Right lobe of liver (tissue), 4 donors: ENCODE measurements around the gene GAB1.

ENCODE experiments used
- POLR2A ChIP-seq: fragments of 450-650 bp; IDR thresholded peaks from one replicate; pipeline ENCODE4 v1.6.1; 2017; ENCODE audit warnings: antibody characterized with exemption, mild to moderate bottlenecking
- TF ChIP-seq, protein P1 (sequence below), 4 donors: fragments of 200-600 bp in 3 of 4; fragments of 450-650 bp in 1 of 4; IDR thresholded peaks; one replicate each; pipeline versions ENCODE4 v1.5.1 to v1.8.0; 2016 to 2022; ENCODE audit warnings: antibody characterized with exemption in 4 of 4, mild to moderate bottlenecking in 2 of 4
- donor health status: DM: no; HTN: no; CAD: no.
- donor health status: DM: no; HTN: no; CAD: no.
- donor health status: DM: no; HTN: yes; CAD: no.

DNA sequence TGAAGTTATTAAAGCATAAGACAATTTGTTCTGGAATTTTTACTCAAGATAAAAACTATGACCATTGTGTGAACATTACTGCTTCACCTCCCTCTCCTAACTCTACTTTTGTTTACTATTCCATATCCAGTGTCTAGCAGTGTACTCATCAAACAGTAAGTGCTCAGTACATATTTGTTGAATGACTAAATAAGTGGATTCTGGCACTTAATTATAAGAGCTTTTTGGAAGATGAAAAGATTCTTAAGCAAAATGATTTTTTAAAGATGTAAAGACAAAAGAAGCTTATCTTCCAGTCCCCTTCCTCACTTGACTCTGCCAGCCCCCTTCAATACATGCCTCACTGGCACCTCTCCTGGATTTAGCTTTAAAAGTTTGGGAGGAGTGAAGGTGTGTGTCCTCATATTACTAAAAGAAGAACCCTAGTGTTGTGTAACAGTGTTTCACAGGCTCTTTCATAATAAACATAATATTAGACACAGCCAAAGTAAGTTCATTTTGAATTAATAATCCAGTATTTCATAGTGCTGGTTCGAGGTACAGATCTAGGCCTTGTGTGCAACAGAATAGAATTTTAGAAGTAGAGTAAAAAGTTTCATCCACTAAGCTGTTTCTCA, 53.0 kb downstream of the GAB1 start:
- TF ChIP-seq, protein P1, sequence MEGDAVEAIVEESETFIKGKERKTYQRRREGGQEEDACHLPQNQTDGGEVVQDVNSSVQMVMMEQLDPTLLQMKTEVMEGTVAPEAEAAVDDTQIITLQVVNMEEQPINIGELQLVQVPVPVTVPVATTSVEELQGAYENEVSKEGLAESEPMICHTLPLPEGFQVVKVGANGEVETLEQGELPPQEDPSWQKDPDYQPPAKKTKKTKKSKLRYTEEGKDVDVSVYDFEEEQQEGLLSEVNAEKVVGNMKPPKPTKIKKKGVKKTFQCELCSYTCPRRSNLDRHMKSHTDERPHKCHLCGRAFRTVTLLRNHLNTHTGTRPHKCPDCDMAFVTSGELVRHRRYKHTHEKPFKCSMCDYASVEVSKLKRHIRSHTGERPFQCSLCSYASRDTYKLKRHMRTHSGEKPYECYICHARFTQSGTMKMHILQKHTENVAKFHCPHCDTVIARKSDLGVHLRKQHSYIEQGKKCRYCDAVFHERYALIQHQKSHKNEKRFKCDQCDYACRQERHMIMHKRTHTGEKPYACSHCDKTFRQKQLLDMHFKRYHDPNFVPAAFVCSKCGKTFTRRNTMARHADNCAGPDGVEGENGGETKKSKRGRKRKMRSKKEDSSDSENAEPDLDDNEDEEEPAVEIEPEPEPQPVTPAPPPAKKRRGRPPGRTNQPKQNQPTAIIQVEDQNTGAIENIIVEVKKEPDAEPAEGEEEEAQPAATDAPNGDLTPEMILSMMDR (IDR thresholded peaks at IDR 0.05) = no peak
- no peak for TF ChIP-seq POLR2A
